Activated T-cell treated with anti-CD3 and anti-CD28 coated beads for 4 hours (primary cell): ENCODE measurements around the gene FCHO2.

ENCODE experiments used
- DNase-seq: peaks from one replicate; pipeline ENCODE4 v3.0.0-alpha.2; 2020

Gene FCHO2

DNA sequence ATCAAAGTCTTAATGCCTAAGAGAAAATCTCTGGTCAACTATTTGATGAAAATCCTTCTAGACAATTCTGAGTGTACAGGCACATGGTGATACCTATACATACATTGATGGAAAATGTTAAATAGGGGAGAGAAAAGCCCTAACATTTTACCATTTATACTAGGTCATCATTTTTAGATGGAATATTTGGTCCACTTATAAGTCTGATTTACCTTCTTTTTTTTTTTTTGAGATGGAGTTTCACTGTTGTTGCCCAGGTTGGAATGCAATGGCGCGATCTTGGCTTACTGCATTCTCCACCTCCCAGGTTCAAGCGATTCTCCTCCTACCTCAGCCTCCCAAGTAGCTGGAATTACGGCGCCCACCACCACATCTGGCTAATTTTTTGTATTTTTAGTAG lies 81.7 kb downstream of the FCHO2 start:
- DNase-seq: no peak

DNA sequence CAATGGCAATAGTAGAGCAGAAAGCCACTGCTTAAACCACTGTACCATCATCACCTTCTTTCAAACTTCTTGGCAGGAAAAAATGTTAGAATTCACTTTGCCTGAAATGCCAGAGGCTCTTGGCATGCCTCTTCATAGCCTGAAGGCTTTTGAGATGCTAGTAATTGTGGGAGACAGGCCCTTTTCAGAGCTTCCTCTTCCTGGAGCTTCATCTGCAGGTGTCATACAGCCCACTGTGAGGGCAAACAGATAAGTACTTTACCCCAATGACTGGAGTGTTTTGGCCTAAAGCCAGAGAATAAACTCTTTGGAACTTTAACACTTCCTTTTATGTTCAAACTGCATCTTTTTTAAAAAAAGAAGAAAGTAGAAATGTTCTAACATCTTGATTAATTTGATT lies 83.2 kb downstream of the FCHO2 start:
- DNase-seq: no peak

DNA sequence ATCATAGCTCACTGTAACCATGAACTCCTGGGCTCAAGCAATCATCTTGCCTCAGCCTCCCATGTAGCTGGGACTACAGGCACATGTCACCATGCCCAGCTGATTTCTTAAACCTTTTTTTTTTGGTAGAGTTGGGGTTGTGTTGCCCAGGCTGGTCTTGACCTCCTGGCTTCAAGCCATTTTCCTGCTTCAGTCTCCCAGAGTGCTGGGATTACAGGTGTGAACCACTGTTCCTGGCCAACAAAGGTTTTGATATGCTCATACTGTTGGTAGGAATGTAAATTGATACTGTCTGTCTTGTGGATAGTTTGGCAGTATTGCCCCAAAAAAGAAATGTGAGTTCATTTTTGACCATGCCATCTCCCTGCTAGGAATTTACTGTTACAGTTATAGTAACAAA lies 87.2 kb downstream of the FCHO2 start:
- DNase-seq: no peak

DNA sequence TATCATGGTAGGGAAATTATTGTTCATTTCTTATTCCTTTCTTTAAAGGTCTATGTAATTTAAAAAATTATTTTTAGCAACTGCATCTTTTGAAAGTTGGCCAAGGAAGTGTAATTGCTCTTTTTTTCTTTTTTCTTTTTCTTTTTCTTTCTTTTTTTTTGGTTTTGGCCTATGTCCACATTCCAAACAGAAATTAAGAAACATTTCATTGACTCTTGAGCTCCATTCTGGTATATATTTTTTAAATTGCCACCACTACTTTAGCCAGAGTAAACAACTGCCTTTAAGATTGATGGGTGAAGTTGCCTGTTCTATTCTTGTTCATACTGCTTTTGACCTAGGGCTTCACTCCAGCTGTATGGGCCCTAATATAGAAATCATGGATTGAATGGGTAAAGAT lies 88.7 kb downstream of the FCHO2 start:
- DNase-seq: no peak

DNA sequence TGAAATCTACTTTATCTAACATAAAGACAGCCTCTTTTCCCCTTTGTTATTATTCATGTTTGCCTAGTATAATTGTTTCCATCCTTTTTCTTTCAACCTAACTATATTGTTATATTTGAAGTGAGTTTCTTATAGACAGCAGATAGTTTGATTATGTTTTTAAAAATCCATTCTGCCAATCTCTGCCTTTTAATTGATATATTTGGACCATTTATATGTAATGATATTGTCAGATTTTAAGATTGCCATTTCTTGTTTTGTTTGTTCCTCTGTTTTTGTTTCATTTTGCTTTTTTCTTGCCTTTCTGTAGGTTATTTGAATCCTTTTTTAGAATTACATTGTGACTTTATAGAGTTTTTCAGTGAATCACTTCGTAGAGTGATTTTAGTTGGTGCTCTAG lies 89.8 kb downstream of the FCHO2 start:
- DNase-seq: no peak

DNA sequence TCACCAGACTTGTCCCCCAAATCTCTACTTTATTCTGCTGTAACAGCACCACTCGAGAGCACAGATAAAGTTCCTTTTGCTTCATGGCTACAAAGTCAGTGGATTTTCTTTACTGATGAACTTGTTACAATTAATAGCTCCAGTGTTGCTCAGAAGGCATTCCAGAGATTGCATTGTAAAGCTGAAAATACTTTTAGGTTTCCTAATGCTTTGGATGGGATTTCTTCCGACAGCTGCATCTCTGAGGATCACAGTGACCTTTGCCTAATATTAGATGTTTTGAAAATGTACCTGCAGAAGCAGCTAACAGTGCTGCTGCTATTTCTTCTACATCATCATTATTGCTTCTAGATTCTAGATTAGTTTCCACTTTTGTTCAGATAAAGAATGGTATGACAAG lies 105.8 kb downstream of the FCHO2 start:
- no peak for DNase-seq

DNA sequence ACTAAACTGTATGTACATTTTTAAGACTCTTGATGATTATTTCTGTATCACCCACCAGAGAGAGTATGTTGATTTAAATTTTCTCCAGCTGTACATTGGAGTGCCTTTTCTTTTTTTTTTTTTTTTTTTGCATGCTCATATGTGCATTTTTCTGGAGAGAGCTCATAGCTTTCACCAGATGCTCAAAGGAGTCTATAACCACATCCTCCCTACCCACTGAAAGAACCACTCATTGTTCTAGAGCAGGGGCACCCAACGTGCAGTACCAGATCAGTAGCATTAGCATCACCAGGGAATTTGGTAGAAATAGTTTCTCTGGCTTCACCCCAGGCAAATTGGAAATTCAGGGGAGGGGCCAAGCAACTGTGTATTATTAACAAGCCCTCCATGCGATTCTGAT lies 110.6 kb downstream of the FCHO2 start:
- DNase-seq: no peak

DNA sequence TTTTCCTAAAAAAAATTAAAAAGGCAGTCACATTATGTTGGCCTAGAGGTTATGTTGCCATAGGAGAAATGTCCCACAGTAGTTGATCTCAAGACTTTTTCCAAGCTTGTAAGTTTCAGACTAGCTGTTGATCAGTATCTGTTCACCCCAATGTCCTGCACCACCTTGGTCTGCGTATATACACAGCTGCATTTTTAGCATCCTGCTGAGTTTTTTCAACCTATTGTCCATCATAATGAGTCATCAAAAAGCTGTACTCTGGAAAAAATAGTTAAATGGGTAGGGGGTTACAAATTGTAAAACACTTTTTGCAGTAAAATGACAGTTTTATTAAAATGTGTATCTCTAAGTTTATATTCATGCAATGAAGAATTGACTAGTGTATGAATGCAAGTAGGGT lies 111.4 kb downstream of the FCHO2 start:
- DNase-seq: no peak

DNA sequence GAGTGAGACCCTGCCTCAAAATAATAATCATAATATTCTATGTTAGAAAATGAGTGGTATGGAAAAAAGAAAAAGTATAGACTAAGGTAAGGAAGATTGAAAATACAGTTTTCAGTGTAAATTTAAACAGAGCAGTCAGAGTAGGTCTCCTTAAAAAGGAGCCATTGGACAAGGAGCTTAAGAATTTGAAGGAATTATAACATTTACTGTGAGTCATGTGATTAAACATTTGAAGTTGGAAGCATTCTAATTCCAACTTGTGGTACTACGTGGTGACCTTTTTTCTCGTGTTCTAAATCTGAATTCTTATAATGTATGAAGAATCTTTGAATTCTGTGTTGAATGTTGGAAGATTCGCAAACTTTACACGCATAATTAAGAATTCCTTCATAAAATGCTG lies 125.3 kb downstream of the FCHO2 start:
- DNase-seq: no peak

DNA sequence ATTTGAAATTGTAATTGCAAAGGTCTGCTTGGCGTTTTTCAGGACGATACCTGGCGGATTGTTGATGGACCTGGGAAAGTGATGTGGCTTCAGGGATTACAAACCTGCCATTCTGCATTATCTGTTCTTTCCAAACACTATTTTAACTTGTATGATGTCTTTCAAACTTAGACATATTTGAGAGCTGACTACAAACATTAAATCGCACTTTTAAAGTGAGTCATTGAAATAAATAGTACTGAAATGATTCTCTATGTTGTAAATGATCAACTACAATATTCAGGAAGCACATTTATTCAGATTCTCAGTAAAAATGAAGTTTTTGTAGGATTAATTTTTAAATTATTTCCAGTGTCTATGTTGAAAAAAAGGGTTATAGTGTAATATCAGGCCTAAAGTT lies 132.2 kb downstream of the FCHO2 start:
- no peak for DNase-seq

DNA sequence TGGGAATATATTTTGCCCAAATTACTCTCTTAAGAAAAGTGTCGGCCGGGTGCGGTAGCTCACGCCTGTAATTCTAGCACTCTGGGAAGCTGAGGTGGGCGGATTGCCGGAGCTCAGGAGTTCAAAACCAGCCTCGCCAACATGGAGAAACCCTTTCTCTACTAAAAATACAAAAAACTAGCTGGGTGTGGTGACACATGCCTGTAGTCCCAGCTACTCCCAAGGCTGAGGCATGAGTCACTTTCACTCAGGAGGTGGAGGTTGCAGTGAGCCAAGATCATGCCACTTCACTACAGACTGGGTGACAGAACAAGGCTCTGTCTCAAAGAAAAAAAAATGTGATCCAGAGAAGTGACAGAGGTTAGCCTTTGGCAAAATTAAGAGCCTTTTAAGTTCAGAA lies 138.1 kb downstream of the FCHO2 start:
- no peak for DNase-seq

DNA sequence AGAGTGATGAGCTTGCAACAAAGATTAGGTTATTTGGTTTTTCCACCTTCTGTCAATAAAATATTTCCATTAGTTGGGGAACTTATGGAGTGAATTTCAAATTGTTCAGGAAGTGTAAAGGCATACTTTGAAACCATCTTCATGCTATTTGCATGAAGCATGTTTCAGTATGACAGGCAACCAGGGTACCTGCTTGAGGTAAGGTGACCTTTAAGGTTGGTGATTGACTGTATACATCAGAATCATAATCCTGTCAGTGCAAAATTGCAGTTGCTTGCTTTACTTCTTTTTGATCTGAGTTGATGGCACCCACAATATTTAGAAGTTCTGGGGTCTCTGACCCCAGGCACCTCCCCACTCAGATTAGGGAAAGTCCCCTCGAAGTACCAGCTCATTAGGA lies 138.6 kb downstream of the FCHO2 start:
- no peak for DNase-seq

DNA sequence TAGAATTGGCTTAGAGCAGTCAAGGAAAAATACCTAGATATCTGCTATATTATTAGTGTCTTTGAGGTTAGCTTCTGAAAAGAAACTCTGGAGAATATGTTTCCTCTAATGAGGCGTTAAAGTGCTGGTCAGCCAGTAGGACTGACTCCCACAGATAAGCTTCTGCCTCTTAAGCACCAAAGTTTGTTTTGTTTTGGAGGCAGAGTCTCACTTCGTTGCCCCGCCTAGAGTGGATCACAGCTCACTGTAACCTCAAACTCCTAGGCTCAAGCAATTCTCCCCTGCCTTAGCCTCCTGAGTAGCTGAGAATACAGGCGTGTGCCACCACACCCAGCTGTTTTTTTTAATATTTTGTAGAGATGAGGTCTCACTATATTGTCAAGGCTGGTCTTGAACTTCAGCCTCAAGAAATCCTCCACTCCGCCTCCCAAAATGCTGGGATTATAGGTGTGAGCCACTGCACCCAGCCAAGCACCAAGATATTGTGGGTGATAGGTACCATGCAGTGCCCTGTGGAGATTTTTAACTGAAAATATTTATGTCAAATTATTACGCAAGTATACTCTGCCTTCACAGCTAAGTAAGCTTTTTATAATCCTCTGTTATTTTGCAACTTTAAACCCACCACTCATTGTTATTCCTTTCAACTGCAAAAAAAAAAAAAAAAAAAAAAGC lies 139.9 kb downstream of the FCHO2 start:
- DNase-seq: no peak

DNA sequence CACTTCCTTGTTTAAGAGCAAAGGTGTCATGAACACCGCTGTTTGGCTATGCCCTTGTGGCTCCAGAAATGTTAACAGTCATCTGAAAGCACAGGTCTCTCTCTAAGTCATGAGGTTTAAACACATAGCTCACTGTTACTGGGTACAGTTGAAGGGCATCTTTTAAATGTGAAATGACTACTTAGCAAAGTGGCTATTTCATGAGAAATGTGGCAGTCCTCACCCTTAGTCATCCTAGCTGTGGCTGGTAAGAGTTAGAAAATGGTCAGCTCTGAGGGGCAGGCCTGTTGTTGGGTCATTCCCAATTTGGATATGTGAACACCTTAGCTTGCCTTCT lies 140.4 kb downstream of the FCHO2 start:
- DNase-seq: no peak

DNA sequence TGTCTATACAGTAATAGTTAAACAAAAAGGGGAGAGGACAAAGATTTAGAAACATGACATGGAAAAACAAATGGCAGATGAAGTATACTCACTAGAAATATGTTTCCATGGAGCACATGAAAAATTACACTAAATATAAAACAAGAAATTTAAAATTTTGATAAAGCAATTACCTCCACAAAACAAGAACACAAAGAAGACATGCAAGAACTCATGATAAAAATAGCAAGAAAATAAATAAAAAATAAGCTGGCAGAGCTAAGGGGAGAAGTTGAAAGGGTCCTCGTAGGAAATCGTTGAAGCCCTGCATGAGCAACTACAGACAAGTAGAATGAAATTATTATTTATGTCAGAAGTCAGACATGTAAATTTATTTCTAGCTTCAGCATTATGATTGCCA lies 141.9 kb downstream of the FCHO2 start:
- DNase-seq: no peak

DNA sequence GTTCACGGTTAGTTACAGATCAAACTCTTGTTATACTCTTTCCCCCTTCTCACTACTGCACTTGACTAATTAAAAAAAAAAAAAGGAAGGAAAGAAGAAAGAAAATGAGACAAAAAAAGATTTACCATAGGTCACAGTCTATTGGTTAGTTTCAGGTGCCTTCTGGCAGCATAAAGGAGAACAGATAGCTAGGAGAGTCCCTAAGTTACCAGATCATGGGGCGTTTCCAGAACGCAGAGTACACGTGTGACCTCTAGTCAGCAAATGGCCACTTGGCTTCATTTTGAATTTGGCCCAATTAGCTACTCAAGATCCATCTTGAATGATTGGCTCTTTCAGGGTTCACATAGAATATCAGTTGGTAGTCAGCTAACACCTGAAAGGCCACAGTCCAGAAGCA lies 144.3 kb downstream of the FCHO2 start:
- no peak for DNase-seq

DNA sequence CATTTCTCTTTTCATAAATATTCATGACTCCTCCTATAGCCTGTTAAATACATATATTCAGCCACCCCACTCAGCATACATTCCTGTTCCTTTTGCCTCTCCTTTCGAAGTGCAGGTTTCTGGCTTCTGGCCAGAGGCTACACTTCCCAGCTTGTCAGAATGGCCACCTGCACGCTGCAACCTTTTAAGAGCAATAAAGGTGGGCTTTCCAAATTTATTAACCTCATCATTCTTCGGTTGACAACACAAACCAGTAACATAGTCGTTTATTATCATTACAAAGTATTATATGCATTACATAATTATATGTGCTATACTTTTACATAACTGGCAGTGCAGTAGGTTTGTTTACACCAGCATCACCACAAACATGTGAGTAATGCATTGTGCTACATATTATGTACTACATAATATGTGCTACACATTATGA lies 148.0 kb downstream of the FCHO2 start:
- no peak for DNase-seq

DNA sequence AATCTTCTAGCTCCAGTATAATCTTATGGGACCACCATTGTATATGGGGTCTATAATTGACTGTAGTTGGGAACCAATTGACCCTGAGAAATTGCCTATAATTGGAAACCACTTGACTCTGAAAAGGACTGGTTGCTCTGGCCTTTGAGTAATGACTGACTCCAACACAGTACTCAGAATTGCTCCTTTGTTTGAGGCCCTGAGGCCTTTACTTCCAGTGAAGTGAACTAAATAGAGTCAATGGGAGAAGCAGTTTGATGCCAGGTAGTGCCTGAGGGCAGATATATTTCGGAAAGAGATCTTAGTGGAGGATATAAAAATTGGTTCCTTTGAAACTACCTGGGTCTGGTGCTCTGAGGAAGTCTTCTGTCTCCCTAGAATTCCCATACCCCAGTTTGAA lies 148.5 kb downstream of the FCHO2 start:
- no peak for DNase-seq

DNA sequence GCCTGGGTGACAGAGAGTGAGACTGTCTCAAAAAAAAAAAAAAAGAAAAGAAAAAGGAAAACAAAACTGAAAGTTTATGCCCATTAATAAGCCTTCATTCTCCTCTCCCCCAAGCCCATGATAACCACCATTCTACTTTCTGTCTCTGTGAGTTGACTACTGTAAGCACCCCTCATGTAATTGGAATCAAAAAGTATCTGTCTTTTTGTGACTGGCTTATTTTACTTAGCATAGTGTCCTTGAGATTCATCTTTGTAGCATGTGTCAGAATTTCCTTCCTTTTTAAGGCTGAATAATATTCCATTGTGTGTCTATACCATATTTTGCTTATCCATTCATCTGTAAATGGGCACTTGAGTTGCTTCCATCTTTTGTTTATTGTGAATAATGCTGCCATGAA lies 150.5 kb downstream of the FCHO2 start:
- no peak for DNase-seq

DNA sequence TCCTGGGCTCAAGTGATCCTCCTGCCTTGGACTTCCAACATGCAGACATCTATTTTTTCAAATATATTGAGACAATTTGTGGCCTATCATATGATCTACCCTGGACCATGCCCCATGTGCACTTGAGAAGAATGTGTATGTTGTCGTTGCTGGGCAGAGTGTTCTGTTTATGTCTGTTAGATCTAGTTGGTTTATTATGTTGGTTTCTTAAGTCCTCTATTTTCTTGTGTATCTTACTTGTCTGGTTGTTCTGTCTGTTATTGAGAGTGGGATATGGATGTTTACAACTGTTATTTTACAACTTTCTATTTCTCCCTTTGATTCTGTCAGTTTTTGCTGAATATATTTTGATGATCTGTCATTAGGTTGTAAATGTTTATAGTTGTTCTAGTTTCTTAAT lies 154.3 kb downstream of the FCHO2 start:
- DNase-seq: no peak

DNA sequence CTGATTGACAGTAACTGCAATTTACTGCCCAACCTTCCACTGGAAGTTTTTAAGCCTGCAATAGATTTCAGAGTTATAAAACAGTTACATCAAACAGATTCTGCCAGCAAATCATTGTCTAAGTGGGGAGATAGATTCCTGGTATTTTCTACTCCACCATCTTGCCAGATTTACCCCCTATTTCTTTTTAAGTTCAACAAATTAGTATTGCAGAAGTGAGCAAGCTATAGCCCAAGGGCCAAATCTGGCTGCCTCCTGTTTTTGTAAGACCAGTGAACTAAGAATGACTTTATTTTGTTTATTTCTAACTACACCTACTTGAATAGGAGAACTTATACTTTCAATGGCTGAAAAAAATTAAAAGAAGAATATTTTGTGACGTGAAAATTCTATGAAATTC lies 155.7 kb downstream of the FCHO2 start:
- no peak for DNase-seq

DNA sequence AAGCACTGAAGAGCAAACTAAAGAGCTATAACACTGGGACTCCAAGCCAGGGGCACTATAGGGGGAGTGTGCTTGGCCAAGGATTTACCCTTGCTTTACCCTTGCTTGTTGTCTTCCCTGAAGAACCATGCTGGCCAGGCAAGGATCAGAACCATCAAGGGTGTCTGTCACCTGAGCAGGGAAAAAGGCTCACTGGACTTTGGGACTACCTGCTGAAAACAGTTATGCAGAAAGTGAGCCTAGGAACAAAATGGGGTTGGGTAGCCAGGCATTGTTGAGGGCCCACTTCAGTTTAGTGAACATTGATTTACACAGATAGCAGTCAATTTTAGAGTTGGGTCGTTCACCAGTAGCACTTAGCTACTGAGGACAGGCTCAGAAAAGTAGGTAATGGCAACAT lies 156.5 kb downstream of the FCHO2 start:
- no peak for DNase-seq

DNA sequence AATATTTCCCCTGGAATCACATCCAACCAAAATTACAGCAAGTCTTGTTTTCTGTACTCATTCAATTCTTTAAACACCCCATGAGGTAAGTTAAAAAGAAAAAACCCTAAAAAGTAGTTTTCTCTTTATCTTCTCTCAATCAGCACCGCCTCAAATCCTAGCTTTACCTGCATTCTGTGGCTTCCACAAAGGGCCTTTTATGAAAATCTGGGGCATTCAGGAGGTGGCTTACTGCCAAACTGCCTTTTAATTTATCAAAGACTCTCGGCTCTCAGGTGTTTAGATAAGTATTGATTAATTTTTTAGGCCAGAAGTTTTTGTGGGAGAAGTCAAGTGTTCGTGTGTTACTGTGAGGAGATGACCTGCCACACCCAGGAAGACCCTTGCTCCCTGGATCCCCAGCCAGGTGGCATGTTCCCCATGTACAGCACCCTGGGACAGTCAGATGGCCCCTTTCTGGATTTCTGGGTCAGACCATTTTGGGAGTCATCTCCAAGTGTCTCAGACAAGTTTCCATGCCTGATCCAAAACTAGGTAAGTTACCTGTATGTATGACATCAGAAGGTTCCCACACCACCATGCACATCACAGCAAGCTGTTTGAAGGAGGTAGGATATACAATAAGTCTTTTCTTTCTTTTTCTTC lies 158.3 kb downstream of the FCHO2 start:
- no peak for DNase-seq

DNA sequence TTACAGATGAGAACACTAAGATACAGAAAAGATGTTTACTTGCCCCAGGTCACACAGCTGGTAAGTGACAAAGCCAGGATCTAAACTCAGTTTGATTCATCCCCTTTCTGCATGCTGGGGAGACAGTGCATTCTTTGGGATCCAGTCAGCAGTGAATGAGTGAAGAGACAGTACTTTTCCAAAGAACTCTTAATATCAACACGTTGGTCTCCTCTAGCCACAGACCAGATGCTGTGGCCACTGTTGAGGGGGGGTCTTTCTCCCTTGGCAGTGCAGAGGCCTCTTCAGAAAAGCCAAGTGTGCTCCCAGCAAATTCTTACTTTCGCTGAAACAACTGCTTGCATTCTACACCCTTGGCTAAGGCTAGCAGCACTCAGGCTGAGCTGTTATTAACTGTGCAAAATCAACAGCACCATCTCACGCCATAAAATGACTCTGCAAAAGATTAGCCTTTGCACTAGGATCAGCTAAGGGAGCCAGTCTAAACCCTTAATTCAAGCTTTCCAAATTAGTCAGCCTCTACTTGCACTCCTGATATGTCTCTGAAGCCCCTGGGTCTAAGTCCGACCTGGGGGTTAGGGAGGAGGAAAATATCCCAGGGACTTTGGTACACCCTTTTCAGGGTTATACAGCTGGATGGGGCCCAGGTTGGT lies 159.7 kb downstream of the FCHO2 start:
- no peak for DNase-seq

DNA sequence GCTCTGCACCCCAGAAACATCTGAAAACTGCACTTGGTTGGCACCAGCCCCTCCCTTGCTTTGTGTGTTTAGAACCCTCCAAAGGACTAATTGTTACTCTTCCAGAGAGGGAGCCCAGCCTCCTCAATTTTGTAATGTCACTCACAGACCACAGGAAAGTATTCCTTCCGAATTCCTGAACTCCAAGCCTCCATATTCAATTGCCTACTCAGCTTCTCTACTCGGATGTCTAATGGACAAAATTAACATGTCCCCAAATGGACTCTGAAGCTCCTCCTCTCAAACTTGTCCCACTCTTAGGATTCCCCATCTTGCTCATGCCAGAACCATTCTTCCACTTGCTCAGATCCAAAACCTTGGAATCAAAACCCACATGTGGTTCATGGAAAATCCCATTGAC lies 160.7 kb downstream of the FCHO2 start:
- no peak for DNase-seq
